Fibroblast of lung (primary cell): Measurements from ENCODE around the gene EPHA5. TPM values are rescaled to one million over a fixed set of nuclear protein-coding genes. Genes with fewer than 3 reads are reported as not detected.

ENCODE experiments used
- DNase-seq, 2 donors: peaks; one replicate each; pipeline versions ENCODE4 v3.0.0 to v3.0.0-alpha.2; 2010; ENCODE audit warnings: low read depth in 2 of 2
- H2AFZ ChIP-seq: 2 replicates; pipeline ENCODE4 v1.5.1; 2012; ENCODE audit warnings: low read length, control low read depth, inconsistent platforms
- H3K27ac ChIP-seq: 2 replicates; pipeline ENCODE4 v1.5.1; 2011; ENCODE audit warnings: low read length, control low read depth; ENCODE audit not compliant: insufficient read depth
- H3K27me3 ChIP-seq: 2 replicates; pipeline ENCODE4 v1.5.1; 2011; ENCODE audit warnings: mild to moderate bottlenecking, low read length; ENCODE audit not compliant: control insufficient read depth, insufficient read depth
- H3K36me3 ChIP-seq: 2 replicates; pipeline ENCODE4 v1.5.1; 2011; ENCODE audit warnings: low read length; ENCODE audit not compliant: control insufficient read depth, insufficient read depth
- H3K4me1 ChIP-seq: 2 replicates; pipeline ENCODE4 v1.5.1; 2011; ENCODE audit warnings: low read length; ENCODE audit not compliant: control insufficient read depth, insufficient read depth; ENCODE audit errors: extremely low read depth
- H3K4me2 ChIP-seq: 2 replicates; pipeline ENCODE4 v1.5.1; 2011; ENCODE audit warnings: low read length, control low read depth; ENCODE audit not compliant: insufficient read depth; ENCODE audit errors: extremely low read depth
- H3K4me3 ChIP-seq, 4 experiments: fragments of 200-600 bp in 1 of 4; sonication (generic) in 1 of 4; replicated peaks in 1 of 4; 2 replicates each; pipeline ENCODE4 v1.5.1; 2011 to 2016; ENCODE audit warnings: low read length in 4 of 4, low read depth in 3 of 4, mild to moderate bottlenecking in 3 of 4, control low read depth in 2 of 4, inconsistent platforms in 1 of 4, mixed read lengths in 1 of 4; ENCODE audit not compliant: insufficient read depth in 1 of 4; ENCODE audit errors: control extremely low read depth in 1 of 4
- H3K79me2 ChIP-seq: 2 replicates; pipeline ENCODE4 v1.5.1; 2012; ENCODE audit warnings: mild to moderate bottlenecking, low read length, inconsistent platforms; ENCODE audit not compliant: control insufficient read depth, insufficient read depth
- H3K9ac ChIP-seq: 2 replicates; pipeline ENCODE4 v1.5.1; 2011; ENCODE audit warnings: mild to moderate bottlenecking, low read length, control low read depth; ENCODE audit not compliant: insufficient read depth
- H3K9me3 ChIP-seq: 2 replicates; pipeline ENCODE4 v1.5.1; 2012; ENCODE audit warnings: low read depth, low read length; ENCODE audit not compliant: control insufficient read depth, insufficient read depth
- H4K20me1 ChIP-seq: 2 replicates; pipeline ENCODE4 v1.5.1; 2011; ENCODE audit warnings: low read length; ENCODE audit not compliant: control insufficient read depth, insufficient read depth; ENCODE audit errors: extremely low read depth
- EZH2 ChIP-seq: IDR thresholded peaks from 2 replicates; pipeline ENCODE4 v1.5.1; 2012; ENCODE audit warnings: low read length, control low read depth, mild to moderate bottlenecking; ENCODE audit errors: missing control alignments
- polyA minus RNA-seq: library from RNA; depleted of rRNA, polyadenylated mRNA; stranded (reverse); fragments of >200 nt; gene quantifications from 2 replicates; pipeline ENCODE4 v1.2.3, GENCODE V29; 2011; ENCODE audit warnings: low replicate concordance
- polyA plus RNA-seq, 2 donors: library from polyadenylated mRNA; depleted of rRNA in 1 of 2; stranded (reverse) in 1 of 2; unstranded in 1 of 2; fragments of >200 nt; gene quantifications; 2 replicates each; pipeline ENCODE4 v1.2.1, GENCODE V29; 2011 to 2012; ENCODE audit warnings: missing spikeins in 1 of 2
- total RNA-seq: library from RNA; depleted of rRNA; stranded (reverse); fragments of >200 nt; gene quantifications from 2 replicates; pipeline ENCODE4 v1.2.1, GENCODE V29; 2014
- TF ChIP-seq, protein P1 (sequence below), 2 donors: IDR thresholded peaks in 1 of 2; conservative IDR thresholded peaks in 1 of 2; 1 replicate in 1 of 2; 2 replicates in 1 of 2; pipeline ENCODE4 v1.5.1; 2011 to 2012; ENCODE audit warnings: low read length in 2 of 2, control low read depth in 1 of 2, inconsistent platforms in 1 of 2, low read depth in 1 of 2, mild to moderate bottlenecking in 1 of 2

EPHA5 gene
- total RNA-seq (under 0.01 and 0.51 TPM in 2 replicates), polyA plus RNA-seq (0.16 and 1.9 TPM in 2 replicates), polyA minus RNA-seq (1.2 and 1.9 TPM in 2 replicates)
- polyA plus RNA-seq (2012): 0.05 and 1.3 TPM in 2 replicates

DNA sequence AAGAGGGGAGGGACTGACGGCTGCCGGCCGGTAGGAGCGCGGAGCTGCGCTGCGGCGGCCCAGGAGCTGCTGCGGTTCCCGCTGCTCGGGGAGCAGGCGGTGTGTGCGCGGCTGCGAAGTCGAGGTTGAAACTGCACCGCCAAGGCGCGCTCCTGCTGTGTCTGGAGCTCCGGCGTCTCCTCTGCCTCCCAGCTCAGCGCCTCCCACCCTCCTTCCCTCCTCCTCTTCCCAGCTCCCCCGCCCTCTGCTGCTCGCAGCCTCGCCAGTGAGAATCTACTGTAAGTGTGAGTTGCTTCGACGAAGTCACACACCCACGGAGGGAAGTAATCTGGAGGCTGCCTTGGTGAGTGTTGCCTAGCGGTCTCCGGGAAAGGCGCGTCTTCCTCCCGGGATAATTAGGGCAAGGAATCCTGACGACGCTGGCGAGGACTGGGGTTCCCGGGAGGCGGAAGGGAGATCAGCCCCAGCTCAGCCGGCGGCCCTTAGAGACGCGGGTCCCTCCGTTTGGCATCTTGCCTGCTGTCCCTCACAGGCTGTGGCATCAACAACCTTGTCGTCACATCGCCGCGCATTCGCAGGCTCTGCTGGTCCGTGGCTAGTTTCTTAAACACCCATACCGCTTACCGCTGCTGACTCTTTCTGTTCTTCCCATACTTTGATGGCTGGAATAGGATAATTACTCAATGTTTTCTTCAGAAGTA is at the start of gene EPHA5:
Gene EPHA5 (minus strand): TSS at position 159 of the 701 bp plus-strand sequence. CDS start 747 bp downstream, outside the sequence.
- H4K20me1 ChIP-seq: no peaks in the 10 kb centered on the region
- no peaks in the 10 kb centered on the region for H3K36me3 ChIP-seq
- peak within 1 kb of the TSS; percentile 40 for H2AFZ ChIP-seq
- peaks cover 13% of the 10 kb centered on the region for H3K27me3 ChIP-seq
- H3K4me1 ChIP-seq: no peaks in the 10 kb centered on the region
- H3K79me2 ChIP-seq: no peaks in the 10 kb centered on the region
- peak within 1 kb of the TSS; percentile 15 to 55 (median 22) for H3K4me3 ChIP-seq
- DNase-seq: peak; percentile 36 to 98
- TF ChIP-seq, protein P1, sequence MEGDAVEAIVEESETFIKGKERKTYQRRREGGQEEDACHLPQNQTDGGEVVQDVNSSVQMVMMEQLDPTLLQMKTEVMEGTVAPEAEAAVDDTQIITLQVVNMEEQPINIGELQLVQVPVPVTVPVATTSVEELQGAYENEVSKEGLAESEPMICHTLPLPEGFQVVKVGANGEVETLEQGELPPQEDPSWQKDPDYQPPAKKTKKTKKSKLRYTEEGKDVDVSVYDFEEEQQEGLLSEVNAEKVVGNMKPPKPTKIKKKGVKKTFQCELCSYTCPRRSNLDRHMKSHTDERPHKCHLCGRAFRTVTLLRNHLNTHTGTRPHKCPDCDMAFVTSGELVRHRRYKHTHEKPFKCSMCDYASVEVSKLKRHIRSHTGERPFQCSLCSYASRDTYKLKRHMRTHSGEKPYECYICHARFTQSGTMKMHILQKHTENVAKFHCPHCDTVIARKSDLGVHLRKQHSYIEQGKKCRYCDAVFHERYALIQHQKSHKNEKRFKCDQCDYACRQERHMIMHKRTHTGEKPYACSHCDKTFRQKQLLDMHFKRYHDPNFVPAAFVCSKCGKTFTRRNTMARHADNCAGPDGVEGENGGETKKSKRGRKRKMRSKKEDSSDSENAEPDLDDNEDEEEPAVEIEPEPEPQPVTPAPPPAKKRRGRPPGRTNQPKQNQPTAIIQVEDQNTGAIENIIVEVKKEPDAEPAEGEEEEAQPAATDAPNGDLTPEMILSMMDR (conservative IDR thresholded peaks at IDR 0.05 in 1 of 2, IDR thresholded peaks at IDR 0.05 in 1 of 2; ENCODE audit: low read depth in 1 of 2, low read length in 2 of 2): peak in 1 of 2 donors; percentile 8
- TF ChIP-seq EZH2: no peak
- no peaks in the 10 kb centered on the region for H3K9me3 ChIP-seq
- H3K27ac ChIP-seq: no peak within 1 kb of the TSS
- H3K9ac ChIP-seq: peak within 1 kb of the TSS; percentile 6
- H3K4me2 ChIP-seq: peak within 1 kb of the TSS; percentile 49

DNA sequence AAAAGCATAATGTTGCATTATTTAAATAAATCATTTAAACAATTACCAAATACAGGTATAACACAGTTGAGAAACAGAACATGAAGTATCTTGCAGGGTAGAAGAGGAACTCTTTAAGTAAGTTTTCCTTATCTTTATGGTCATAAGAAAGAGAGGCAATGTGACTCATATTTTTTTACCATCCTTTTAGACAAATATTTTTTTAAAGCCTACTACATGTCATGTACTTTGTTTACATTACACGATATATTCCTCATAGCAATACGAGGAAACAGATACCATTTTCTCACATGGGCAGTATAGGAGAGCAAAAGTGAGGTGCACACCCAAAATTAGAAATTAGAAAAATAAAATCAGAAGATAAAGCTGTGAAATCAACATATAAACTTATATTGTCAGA is 49.3 kb upstream of the EPHA5 start:
- TF ChIP-seq EZH2: no peak
- TF ChIP-seq, protein P1 (conservative IDR thresholded peaks at IDR 0.05 in 1 of 2, IDR thresholded peaks at IDR 0.05 in 1 of 2; ENCODE audit: low read depth in 1 of 2, low read length in 2 of 2): no peak
- Histone ChIP-seq H3K4me3 (no peak overlapping the region), H3K27me3 (no peaks in the 10 kb centered on the region), H4K20me1 (no peaks in the 10 kb centered on the region), H3K9ac (no peak overlapping the region), H3K27ac (no peak overlapping the region), H3K4me1 (no peaks in the 10 kb centered on the region), H3K9me3 (no peaks in the 10 kb centered on the region), H3K36me3 (no peaks in the 10 kb centered on the region), H3K4me2 (no peak overlapping the region), H2AFZ (no peak overlapping the region), H3K79me2 (no peaks in the 10 kb centered on the region)
- DNase-seq: no peak

DNA sequence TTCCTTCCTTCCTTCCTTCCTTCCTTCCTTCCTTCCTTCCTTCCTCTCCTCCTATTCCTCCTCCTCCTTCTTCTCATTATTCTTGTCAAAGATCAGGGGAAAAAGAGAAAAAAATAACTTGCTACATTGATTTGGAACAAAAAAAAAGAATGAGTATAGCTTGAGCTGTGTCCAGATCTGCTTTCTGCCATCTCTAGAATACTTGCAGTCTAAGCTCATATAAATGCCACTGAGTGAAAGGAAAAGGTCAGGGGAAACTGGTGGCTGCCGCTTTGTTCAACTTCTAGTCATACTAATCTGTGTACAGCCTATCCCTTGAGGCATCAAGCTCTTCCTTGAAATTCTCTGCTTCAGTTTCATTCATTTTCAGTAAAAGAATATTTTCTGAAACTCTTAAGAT is 28.3 kb upstream of the EPHA5 start:
- Histone ChIP-seq H3K4me2 (no peak overlapping the region), H3K27me3 (no peaks in the 10 kb centered on the region), H3K27ac (no peak overlapping the region), H3K4me3 (no peak overlapping the region), H3K79me2 (no peaks in the 10 kb centered on the region), H3K4me1 (no peaks in the 10 kb centered on the region), H3K9me3 (no peaks in the 10 kb centered on the region), H2AFZ (no peak overlapping the region), H3K9ac (no peak overlapping the region), H4K20me1 (no peaks in the 10 kb centered on the region), H3K36me3 (no peaks in the 10 kb centered on the region)
- TF ChIP-seq EZH2: no peak
- TF ChIP-seq, protein P1 (conservative IDR thresholded peaks at IDR 0.05 in 1 of 2, IDR thresholded peaks at IDR 0.05 in 1 of 2; ENCODE audit: low read depth in 1 of 2, low read length in 2 of 2): no peak
- no peak for DNase-seq
